BE2C (cell line): ENCODE data around the gene XPC. TPM values are rescaled to one million over a fixed set of nuclear protein-coding genes. Genes with fewer than 3 reads are reported as not detected.
"Not testable (repeated sequence)": the region's sequence is repeated elsewhere in the genome, so short reads cannot be mapped to it uniquely, and the experiment has no call there.

Experiments used
- DNase-seq: peaks from one replicate; pipeline ENCODE4 v3.0.0-alpha.2; 2020
- H3K27me3 ChIP-seq: fragments of 250-450 bp; sonication (Bioruptor Pico); 2 replicates; pipeline ENCODE4 v1.5.1; 2020; ENCODE audit warnings: mild to moderate bottlenecking
- H3K36me3 ChIP-seq: fragments of 250-450 bp; sonication (Bioruptor Pico); 2 replicates; pipeline ENCODE4 v1.5.1; 2020; ENCODE audit warnings: mild to moderate bottlenecking
- H3K4me1 ChIP-seq: fragments of 250-450 bp; sonication (Bioruptor Pico); 2 replicates; pipeline ENCODE4 v1.5.1; 2020
- H3K4me3 ChIP-seq: 2 replicates; pipeline ENCODE4 v1.5.1; 2011; ENCODE audit warnings: low read depth, low read length
- H3K9me3 ChIP-seq: fragments of 250-450 bp; sonication (Bioruptor Pico); 2 replicates; pipeline ENCODE4 v1.5.1; 2020
- polyA plus RNA-seq: library from polyadenylated mRNA; unstranded; fragments of >200 nt; gene quantifications from one replicate; pipeline ENCODE4 v1.2.1, GENCODE V29; 2012; ENCODE audit warnings: low read depth, missing spikeins; ENCODE audit not compliant: insufficient read length, insufficient read depth
- TF ChIP-seq, protein P1 (sequence below): IDR thresholded peaks from 2 replicates; pipeline ENCODE4 v1.5.1; 2012; ENCODE audit warnings: mild to moderate bottlenecking, low read depth, low read length

The XPC gene
- polyA plus RNA-seq: 11.3 TPM

DNA sequence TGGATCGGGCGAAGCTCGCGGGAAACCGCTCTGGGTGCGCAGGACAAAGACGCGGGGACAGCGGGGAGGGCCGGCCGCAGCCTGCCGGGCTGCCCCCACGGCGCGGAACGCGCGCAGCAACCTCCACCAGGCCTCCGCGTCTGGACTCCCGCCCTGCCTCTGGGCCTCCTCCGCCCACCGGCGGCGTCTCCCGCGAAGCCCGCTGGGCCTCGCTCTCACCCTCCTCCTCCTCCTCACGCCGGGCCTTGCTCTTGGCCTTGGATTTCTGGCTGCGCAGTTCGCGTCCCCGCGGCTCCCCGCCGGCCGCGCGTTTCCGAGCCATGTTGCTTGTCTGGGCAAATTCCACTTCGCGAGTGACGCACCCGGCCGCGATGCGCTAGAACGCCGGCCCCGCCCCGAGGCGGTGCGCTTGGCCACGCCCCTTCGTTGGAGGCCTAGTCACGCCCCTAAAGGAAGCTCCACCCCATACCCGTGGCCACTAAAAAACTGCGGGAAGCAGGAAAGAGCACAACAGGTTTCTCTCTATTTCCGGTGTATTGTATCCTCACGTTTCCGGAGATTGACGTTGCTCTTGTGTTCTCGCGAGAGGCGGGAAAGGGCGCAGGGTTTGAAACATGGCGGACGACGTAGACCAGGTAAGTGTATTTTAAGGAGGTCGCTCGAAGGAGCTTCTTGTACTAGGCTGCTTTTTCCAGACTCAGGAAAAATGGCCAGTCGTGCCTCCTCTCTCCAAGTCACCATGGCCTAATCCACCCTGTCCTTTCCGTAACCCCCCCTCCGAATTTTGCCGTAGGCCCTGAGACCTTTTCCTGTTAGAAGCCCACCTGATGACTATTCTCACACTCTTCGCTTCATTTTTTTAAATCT lies at the start of gene XPC, which contains the start of gene LSM3:
XPC (minus strand) TSS at position 355 of the 867 bp plus-strand sequence; CDS start at position 322, 33 bp downstream.
LSM3 (plus strand) TSS at position 571 of the 867 bp plus-strand sequence; CDS start at position 615, 44 bp downstream.
- H3K4me3 ChIP-seq: peak within 1 kb of the TSS; percentile 97
- no peaks in the 10 kb centered on the region; the same call in 1 of the 2 replicates for H3K36me3 ChIP-seq
- peak; percentile 88 for DNase-seq
- TF ChIP-seq, protein P1, sequence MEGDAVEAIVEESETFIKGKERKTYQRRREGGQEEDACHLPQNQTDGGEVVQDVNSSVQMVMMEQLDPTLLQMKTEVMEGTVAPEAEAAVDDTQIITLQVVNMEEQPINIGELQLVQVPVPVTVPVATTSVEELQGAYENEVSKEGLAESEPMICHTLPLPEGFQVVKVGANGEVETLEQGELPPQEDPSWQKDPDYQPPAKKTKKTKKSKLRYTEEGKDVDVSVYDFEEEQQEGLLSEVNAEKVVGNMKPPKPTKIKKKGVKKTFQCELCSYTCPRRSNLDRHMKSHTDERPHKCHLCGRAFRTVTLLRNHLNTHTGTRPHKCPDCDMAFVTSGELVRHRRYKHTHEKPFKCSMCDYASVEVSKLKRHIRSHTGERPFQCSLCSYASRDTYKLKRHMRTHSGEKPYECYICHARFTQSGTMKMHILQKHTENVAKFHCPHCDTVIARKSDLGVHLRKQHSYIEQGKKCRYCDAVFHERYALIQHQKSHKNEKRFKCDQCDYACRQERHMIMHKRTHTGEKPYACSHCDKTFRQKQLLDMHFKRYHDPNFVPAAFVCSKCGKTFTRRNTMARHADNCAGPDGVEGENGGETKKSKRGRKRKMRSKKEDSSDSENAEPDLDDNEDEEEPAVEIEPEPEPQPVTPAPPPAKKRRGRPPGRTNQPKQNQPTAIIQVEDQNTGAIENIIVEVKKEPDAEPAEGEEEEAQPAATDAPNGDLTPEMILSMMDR: no peak
- no peaks in the 10 kb centered on the region for H3K9me3 ChIP-seq
- no peaks in the 10 kb centered on the region for H3K4me1 ChIP-seq
- H3K27me3 ChIP-seq: no peaks in the 10 kb centered on the region

DNA sequence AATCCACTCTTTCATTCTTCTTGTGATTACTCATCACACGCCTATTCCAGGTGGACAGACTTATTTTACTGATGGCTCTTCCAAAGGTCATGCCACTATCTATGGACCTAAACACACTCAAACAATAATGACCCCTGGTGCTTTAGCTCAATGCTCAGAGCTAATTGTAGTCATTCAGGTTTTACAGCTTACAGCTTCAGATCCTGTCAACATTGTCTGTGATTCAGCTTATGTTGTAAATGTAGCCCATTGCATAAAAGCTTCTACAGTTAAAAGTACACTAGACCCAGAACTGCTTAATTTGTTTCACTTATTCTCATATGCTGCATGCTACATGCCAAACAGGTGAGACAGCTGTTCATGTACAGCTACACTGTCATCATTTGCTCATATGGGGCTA lies 49.5 kb upstream of the XPC start:
- TF ChIP-seq, protein P1: no peak
- Histone ChIP-seq H3K27me3 (no peaks in the 10 kb centered on the region), H3K4me3 (no peak overlapping the region), H3K36me3 (no peaks in the 10 kb centered on the region), H3K9me3 (no peaks in the 10 kb centered on the region), H3K4me1 (no peaks in the 10 kb centered on the region)
- no peak for DNase-seq

DNA sequence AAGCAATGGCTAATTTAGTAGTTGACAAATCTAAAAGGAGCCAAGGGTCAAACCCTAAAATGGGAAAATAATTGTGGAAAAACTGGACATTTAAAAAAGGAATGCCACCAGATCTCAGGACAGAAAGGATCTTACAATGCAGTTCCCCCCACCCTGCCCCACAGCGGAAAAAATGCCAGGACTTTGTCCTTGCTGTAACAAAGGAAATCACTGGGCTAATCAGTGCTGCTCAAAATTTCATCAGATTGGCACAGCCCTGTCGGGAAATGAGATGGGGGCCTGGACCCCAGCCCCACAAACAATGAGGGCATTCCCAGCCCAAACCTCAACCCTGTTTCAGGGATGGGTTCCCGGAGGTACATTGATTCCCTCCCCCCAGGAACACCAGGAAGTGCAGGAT lies 48.0 kb upstream of the XPC start:
- H3K4me3 ChIP-seq, H3K4me1 ChIP-seq, DNase-seq, H3K36me3 ChIP-seq, H3K27me3 ChIP-seq, H3K9me3 ChIP-seq: not testable (repeated sequence)

DNA sequence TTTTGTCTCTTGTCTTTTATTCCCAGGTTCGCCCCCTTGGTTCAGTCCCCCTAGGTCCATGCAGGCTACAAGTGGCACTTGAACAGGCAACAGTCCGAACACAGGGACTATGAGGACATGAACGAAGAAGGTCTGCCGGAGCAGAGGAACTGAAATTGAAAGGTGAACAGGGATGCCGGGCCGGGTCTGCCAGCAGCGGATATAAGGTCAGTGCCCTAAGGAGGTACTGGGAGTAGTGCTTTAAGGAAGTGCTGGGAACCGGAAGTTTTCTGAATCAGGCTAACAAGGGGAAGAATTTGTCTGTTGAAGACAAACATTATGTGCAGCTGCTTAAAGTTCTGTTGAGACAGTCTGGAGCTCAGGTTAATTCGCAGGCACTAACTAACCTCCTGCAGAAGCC lies 47.0 kb upstream of the XPC start:
- no peak for DNase-seq
- H3K4me3 ChIP-seq: no peak overlapping the region
- no peaks in the 10 kb centered on the region for H3K36me3 ChIP-seq
- H3K9me3 ChIP-seq: no peaks in the 10 kb centered on the region
- no peaks in the 10 kb centered on the region for H3K27me3 ChIP-seq
- H3K4me1 ChIP-seq: no peaks in the 10 kb centered on the region
- TF ChIP-seq, protein P1: no peak

DNA sequence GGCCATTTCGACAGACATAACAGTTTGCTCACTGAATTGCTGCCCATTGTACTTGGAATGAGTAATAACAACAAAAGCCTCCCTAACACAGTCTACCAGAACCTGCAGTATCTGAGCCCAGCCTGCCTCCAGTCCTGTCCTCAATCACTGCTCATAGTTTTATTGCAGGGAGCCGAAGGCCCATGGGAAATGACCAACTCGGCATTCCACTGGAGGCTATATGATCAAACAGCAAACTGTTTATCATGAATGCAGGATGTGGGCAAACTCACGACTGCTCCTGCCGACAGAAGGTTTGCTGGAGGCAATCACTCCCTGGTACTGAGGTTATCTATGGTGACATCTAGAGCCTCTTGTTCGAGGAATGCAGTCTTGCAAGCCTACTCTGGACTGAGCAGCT lies 46.5 kb upstream of the XPC start:
- no peaks in the 10 kb centered on the region for H3K27me3 ChIP-seq
- no peaks in the 10 kb centered on the region for H3K4me1 ChIP-seq
- H3K36me3 ChIP-seq: no peaks in the 10 kb centered on the region
- TF ChIP-seq, protein P1: no peak
- no peak for DNase-seq
- no peaks in the 10 kb centered on the region for H3K9me3 ChIP-seq
- no peak overlapping the region for H3K4me3 ChIP-seq

DNA sequence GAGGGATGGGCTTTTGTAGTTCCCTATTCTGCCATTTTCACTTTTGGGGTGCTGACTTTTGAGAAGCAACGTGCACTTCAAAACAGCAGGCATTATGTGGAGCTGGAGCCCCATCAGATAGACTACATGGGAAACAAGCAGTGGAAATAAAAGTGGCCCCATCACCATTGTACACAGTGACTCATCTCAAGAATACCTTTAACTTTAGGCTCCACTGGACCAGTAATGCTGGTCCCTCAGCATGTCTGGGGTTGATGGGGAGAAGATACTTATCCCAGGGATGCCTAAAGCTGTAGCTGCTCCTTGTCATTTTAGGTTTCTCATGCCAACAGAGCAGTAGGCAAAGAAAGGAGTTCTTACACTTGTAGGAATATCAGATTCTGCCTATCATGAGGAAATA lies 45.2 kb upstream of the XPC start:
- H3K4me1 ChIP-seq: no peaks in the 10 kb centered on the region
- TF ChIP-seq, protein P1: no peak
- no peak overlapping the region for H3K4me3 ChIP-seq
- H3K27me3 ChIP-seq: no peaks in the 10 kb centered on the region
- no peaks in the 10 kb centered on the region for H3K9me3 ChIP-seq
- no peak for DNase-seq
- no peaks in the 10 kb centered on the region for H3K36me3 ChIP-seq
